Sigmoid colon (tissue), 7 donors: ENCODE data around the gene EDDM3A. TPM values are rescaled to one million over a fixed set of nuclear protein-coding genes. Genes with fewer than 3 reads are reported as not detected.
A peak's percentile ranks its signal among the peaks of the same experiment; 100 is the strongest.
"Not testable (repeated sequence)": the region's sequence is repeated elsewhere in the genome, so short reads cannot be mapped to it uniquely, and the experiment has no call there.

Experiments
- DNase-seq: peaks from one replicate; pipeline ENCODE4 v3.0.0-alpha.2; 2019
- H3K27ac ChIP-seq, 4 donors: fragments of 200-600 bp; sonication (generic); one replicate each; pipeline ENCODE4 v1.5.1; 2016 to 2019; ENCODE audit warnings: mild to moderate bottlenecking in 1 of 4
- H3K27me3 ChIP-seq, 3 donors: fragments of 200-600 bp; sonication (generic); one replicate each; pipeline ENCODE4 v1.5.1; 2019; ENCODE audit warnings: mild to moderate bottlenecking in 1 of 3
- H3K36me3 ChIP-seq, 4 donors: fragments of 200-600 bp; sonication (generic); one replicate each; pipeline ENCODE4 v1.5.1; 2016 to 2019
- H3K4me1 ChIP-seq, 4 donors: fragments of 200-600 bp; sonication (generic); one replicate each; pipeline ENCODE4 v1.5.1; 2017 to 2019
- H3K4me3 ChIP-seq, 4 donors: fragments of 200-600 bp; sonication (generic); one replicate each; pipeline ENCODE4 v1.5.1; 2017 to 2019; ENCODE audit warnings: mild to moderate bottlenecking in 2 of 4, moderate library complexity in 1 of 4
- H3K9me3 ChIP-seq, 4 donors: fragments of 200-600 bp in 3 of 4; sonication (generic) in 3 of 4; one replicate each; pipeline versions ENCODE4 v1.5.1 to v1.6.1; 2013 to 2019
- CTCF ChIP-seq, 4 experiments: fragments of 450-650 bp in 3 of 4; fragments of 200-600 bp in 1 of 4; IDR thresholded peaks; one replicate each; pipeline ENCODE4 v1.5.1; 2016 to 2019; ENCODE audit warnings: antibody characterized with exemption in 4 of 4, mild to moderate bottlenecking in 3 of 4, moderate library complexity in 2 of 4
- EP300 ChIP-seq, 4 donors: sonication (generic); formaldehyde crosslinking; IDR thresholded peaks; one replicate each; pipeline ENCODE4 v1.6.1; 2017; ENCODE audit warnings: antibody characterized with exemption in 4 of 4
- POLR2A ChIP-seq, 2 donors: fragments of 450-650 bp; IDR thresholded peaks; one replicate each; pipeline ENCODE4 v1.6.1; 2016; ENCODE audit warnings: antibody characterized with exemption in 2 of 2, mild to moderate bottlenecking in 2 of 2, moderate library complexity in 2 of 2
- POLR2AphosphoS5 ChIP-seq, 4 donors: sonication (generic); formaldehyde crosslinking; IDR thresholded peaks; one replicate each; pipeline ENCODE4 v1.6.1; 2017; ENCODE audit warnings: antibody characterized with exemption in 4 of 4
- WGBS, 2 donors: extraction: QIAGEN DNeasy Blood & Tissue Kit; methylation state at CpG; one replicate each; pipeline ENCODE4 v1.1.7; 2013; 5-methylcytosine and 5-hydroxymethylcytosine counted together
- intact Hi-C: fragments of 100-400 bp; cut with DNase I; formaldehyde crosslinking; loops from one replicate; pipeline ENCODE4 v1.15.1; 2023
- polyA plus RNA-seq, 3 donors: library from polyadenylated mRNA; stranded (reverse); fragments of 200-250 nt; gene quantifications; one replicate each; pipeline ENCODE4 v1.2.3, GENCODE V29; 2013
- total RNA-seq, 4 donors: library from RNA; depleted of rRNA; stranded (reverse); fragments of >200 nt; gene quantifications; one replicate each; pipeline ENCODE4 v1.1.0, GENCODE V29; 2016
- donor health status: healthy with polysubstance abuse.
- donor health status: Bipolar disorder and iron deficiency.
- donor health status: healthy.

The EDDM3A gene
- total and polyA plus RNA-seq, 7 donors = not detected

GRCh38 chr14:20722016-20722415 lies 23.7 kb upstream of the EDDM3A start:
- no peak for DNase-seq
- TF ChIP-seq EP300 (IDR thresholded peaks at IDR 0.05) = no peak
- TF ChIP-seq POLR2A (IDR thresholded peaks at IDR 0.05) = no peak
- TF ChIP-seq CTCF (IDR thresholded peaks at IDR 0.05) = no peak
- TF ChIP-seq POLR2AphosphoS5 (IDR thresholded peaks at IDR 0.05) = no peak
- Histone ChIP-seq H3K27me3 (peaks cover 0 to 17% (median 0%) of the 10 kb centered on the region in 3 donors), H3K4me3 (no peak overlapping the region), H3K9me3 (no peaks in the 10 kb centered on the region), H3K4me1 (no peaks in the 10 kb centered on the region), H3K27ac (no peak overlapping the region), H3K36me3 (no peaks in the 10 kb centered on the region)
- intact Hi-C loops = no loop called here
- WGBS, 2 donors = 96% methylated on average over 12 of the region's 12 CpGs

GRCh38 chr14:20723488-20723887 lies 22.2 kb upstream of the EDDM3A start:
- TF ChIP-seq POLR2A (IDR thresholded peaks at IDR 0.05) = no peak
- TF ChIP-seq POLR2AphosphoS5 (IDR thresholded peaks at IDR 0.05) = no peak
- no peak for TF ChIP-seq CTCF (IDR thresholded peaks at IDR 0.05)
- TF ChIP-seq EP300 (IDR thresholded peaks at IDR 0.05) = no peak
- no peaks in the 10 kb centered on the region for H3K36me3 ChIP-seq
- 50 to 82% methylated on average over 28 of the region's 28 CpGs for WGBS, 2 donors
- no peak overlapping the region for H3K27ac ChIP-seq
- no peaks in the 10 kb centered on the region for H3K9me3 ChIP-seq
- H3K4me3 ChIP-seq = peak overlapping the region in 1 of 4 donors; percentile 5
- no peaks in the 10 kb centered on the region for H3K4me1 ChIP-seq
- no peak for DNase-seq
- intact Hi-C loops = no loop called here
- H3K27me3 ChIP-seq = peaks cover 0 to 17% (median 0%) of the 10 kb centered on the region in 3 donors

GRCh38 chr14:20726121-20726520 lies 19.6 kb upstream of the EDDM3A start:
- H3K4me3 ChIP-seq, DNase-seq, H3K36me3 ChIP-seq, H3K9me3 ChIP-seq, H3K4me1 ChIP-seq, H3K27ac ChIP-seq, intact Hi-C loops: not testable (repeated sequence)
- 66 to 68% methylated on average over 3 of the region's 3 CpGs for WGBS, 2 donors
- peaks cover 0 to 17% (median 0%) of the 10 kb centered on the region in 3 donors for H3K27me3 ChIP-seq

- H3K4me3 ChIP-seq = no peak overlapping the region
- no peaks in the 10 kb centered on the region for H3K36me3 ChIP-seq
- no peaks in the 10 kb centered on the region for H3K9me3 ChIP-seq
- TF ChIP-seq CTCF (IDR thresholded peaks at IDR 0.05) = no peak
- TF ChIP-seq POLR2AphosphoS5 (IDR thresholded peaks at IDR 0.05) = no peak
- no peak for TF ChIP-seq EP300 (IDR thresholded peaks at IDR 0.05)
- TF ChIP-seq POLR2A (IDR thresholded peaks at IDR 0.05) = no peak
- peaks cover 0 to 17% (median 0%) of the 10 kb centered on the region in 3 donors for H3K27me3 ChIP-seq
- intact Hi-C loops = no loop called here
- 77 to 88% methylated on average over 1 of the region's 1 CpG for WGBS, 2 donors
- no peaks in the 10 kb centered on the region for H3K4me1 ChIP-seq
- no peak overlapping the region for H3K27ac ChIP-seq
- DNase-seq = no peak
These were observed 19.2 kb upstream of the EDDM3A start for GRCh38 chr14:20726531-20726930.

- intact Hi-C loops = no loop called here
These were observed 14.8 kb upstream of the EDDM3A start for GRCh38 chr14:20730891-20731290.

More at GRCh38 chr14:20730891-20731290, 14.8 kb upstream of the EDDM3A start:
- WGBS, 2 donors = 75 to 77% methylated on average over 6 of the region's 6 CpGs
- TF ChIP-seq POLR2AphosphoS5 (IDR thresholded peaks at IDR 0.05) (no peak), POLR2A (IDR thresholded peaks at IDR 0.05) (no peak), CTCF (IDR thresholded peaks at IDR 0.05) (no peak), EP300 (IDR thresholded peaks at IDR 0.05) (no peak)
- no peaks in the 10 kb centered on the region for H3K27me3 ChIP-seq
- H3K4me3 ChIP-seq = no peak overlapping the region
- no peak for DNase-seq
- H3K4me1 ChIP-seq = no peaks in the 10 kb centered on the region
- no peaks in the 10 kb centered on the region for H3K9me3 ChIP-seq
- H3K36me3 ChIP-seq = no peaks in the 10 kb centered on the region
- H3K27ac ChIP-seq = no peak overlapping the region
